Measurements from ENCODE around the gene UBE2L3.

The UBE2L3 gene

DNA sequence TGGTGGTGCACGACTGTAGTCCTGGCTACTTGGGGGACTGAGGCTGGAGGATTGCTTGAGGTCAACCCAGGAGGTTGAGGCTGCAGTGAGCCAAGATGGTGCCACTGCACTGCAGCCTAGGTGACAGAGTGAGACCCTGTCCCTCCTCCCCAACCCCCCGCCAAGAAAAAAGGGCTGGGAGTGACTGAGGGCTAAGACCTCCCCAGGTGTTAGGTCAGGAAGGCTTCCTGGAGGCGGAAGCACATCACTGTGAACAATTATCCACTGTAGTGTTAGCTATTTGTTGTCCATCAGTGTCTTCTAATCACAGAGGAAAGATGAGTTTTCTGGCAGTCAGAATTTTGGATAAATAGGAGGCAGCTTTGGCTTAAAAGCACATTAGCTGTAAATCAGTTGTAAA, 53.5 kb downstream of the UBE2L3 start:
- no peak for TF ChIP-seq CTCF (IDR thresholded peaks at IDR 0.05; ENCODE audit: low read depth, low read length)
- no peak for DNase-seq (ENCODE audit: low read depth in 2 of 2)
- no peak overlapping the region for H3K4me3 ChIP-seq (replicated peaks in 1 of 2; ENCODE audit: low read depth in 2 of 2, low read length in 2 of 2)

- no peak for DNase-seq (ENCODE audit: low read depth in 2 of 2)
- no peak overlapping the region for H3K4me3 ChIP-seq (replicated peaks in 1 of 2; ENCODE audit: low read depth in 2 of 2, low read length in 2 of 2)
- TF ChIP-seq CTCF (IDR thresholded peaks at IDR 0.05; ENCODE audit: low read depth, low read length) = no peak
Measured at GRCh38 chr22:21622011-21622918, 54.8 kb downstream of the UBE2L3 start.

DNA sequence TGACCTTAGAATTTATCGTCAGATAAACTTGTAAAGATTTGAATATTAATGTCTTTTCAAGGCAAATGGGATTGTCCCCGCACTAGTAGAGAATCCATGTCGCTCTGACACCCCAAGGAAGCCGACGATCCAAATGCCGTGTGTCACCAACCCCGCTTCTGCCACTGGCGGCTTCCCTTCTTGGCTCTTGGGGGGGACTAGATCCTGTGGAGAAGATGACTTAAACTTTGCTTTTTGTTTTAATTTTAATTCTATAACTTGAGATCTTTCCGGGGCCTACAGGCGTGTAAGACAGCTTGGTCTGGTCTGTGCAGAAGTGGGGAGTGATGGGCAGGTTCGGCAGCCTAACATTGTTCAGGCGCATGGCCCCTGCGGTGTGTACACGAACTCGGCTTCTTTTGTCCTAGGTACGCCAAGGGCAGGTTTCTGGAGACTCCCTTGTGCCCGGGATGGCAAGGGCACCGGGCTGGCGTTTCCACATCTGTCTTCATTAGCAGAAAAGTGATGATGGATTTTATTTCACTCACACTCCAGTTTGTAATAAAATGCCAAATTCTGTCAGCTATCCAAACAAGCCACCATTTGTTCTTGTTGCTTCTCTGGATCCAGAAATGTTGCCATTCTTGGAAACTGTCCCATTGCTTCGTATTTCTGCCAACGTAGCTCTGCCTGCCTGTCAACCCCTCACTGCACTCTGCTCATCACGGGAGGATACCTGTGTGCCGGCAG, 55.6 kb downstream of the UBE2L3 start:
- TF ChIP-seq CTCF (IDR thresholded peaks at IDR 0.05; ENCODE audit: low read depth, low read length) = no peak
- DNase-seq (ENCODE audit: low read depth in 2 of 2) = no peak
- no peak overlapping the region for H3K4me3 ChIP-seq (replicated peaks in 1 of 2; ENCODE audit: low read depth in 2 of 2, low read length in 2 of 2)

DNA sequence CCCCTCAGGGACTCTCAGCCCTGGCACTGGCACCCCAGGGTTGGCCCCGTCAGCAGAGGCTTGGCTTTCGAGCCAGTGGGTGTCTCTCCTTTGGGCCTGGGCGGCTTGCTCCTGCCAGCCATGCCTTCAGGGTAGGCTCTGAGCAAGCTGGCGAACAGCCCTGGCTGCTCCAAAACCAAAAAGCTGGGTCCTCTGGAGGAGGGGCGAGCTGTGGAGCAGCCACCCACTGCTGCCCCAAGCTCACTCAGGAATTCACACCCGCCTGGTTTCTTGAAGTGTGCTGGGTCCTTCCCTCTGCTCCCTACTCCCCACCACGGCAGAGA, 56.1 kb downstream of the UBE2L3 start:
- H3K4me3 ChIP-seq (replicated peaks in 1 of 2; ENCODE audit: low read depth in 2 of 2, low read length in 2 of 2) = no peak overlapping the region
- no peak for DNase-seq (ENCODE audit: low read depth in 2 of 2)
- no peak for TF ChIP-seq CTCF (IDR thresholded peaks at IDR 0.05; ENCODE audit: low read depth, low read length)

- peak; percentile 26 to 31 for DNase-seq (ENCODE audit: low read depth in 2 of 2)
- no peak overlapping the region for H3K4me3 ChIP-seq (replicated peaks in 1 of 2; ENCODE audit: low read depth in 2 of 2, low read length in 2 of 2)
- TF ChIP-seq CTCF (IDR thresholded peaks at IDR 0.05; ENCODE audit: low read depth, low read length) = peak; percentile 48
Measured at GRCh38 chr22:21624120-21624879, 56.8 kb downstream of the UBE2L3 start.

DNA sequence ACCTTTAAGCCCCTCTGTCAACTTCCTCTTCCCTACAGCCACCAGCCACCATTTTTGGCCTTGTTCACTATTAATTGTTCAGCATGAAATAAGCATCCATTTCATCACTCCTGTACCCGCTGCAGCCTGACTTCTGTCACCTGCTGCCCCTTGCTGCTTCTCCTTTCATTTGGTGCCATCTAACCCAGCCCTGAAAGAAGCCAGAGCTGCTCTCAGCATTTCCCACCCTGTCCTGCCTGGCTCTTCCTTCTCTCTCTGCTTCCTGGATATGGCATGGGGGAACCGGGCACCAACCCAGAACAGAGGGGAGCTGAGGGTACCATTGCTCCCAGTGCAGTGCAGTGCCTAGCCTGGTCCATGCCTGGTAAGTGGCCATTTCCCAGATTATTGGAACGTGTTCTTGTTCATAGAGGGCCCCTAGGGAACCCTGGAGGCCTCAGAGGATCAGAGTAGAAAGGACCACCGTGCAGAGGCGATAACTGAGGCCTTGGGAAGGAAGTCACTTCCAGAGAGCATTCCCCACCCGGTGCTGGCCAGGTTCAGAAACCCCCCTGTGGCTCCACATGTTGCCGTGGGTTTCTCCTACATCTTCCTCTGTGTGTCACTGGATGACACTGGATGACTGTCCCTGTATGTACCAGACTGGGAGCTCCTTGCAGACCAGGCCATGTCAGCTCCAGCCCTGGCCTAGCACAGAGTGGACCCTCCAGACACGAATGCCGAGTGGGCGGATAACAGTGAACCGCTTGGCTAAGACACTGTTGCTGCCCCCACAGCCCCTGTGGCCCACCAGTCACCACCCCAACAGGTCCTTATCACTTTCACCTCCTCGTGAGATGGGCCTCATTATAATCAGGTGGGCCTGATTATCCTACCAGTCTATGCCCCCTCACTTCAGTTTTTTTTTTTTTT, 57.6 kb downstream of the UBE2L3 start:
- TF ChIP-seq CTCF (IDR thresholded peaks at IDR 0.05; ENCODE audit: low read depth, low read length) = no peak
- H3K4me3 ChIP-seq (replicated peaks in 1 of 2; ENCODE audit: low read depth in 2 of 2, low read length in 2 of 2) = no peak overlapping the region
- DNase-seq (ENCODE audit: low read depth in 2 of 2) = no peak

All from cardiac fibroblast (primary cell).